SH-SY5Y (cell line): Measurements from ENCODE around the gene CXCL3.

ENCODE experiments used
- GATA2 ChIP-seq: IDR thresholded peaks from 2 replicates; pipeline ENCODE4 v1.6.1; 2011; ENCODE audit warnings: mild to moderate bottlenecking, low read depth, low read length
- GATA3 ChIP-seq: IDR thresholded peaks from 2 replicates; pipeline ENCODE4 v1.6.1; 2011; ENCODE audit warnings: low read depth, mild to moderate bottlenecking, low read length, moderate library complexity

GRCh38 chr4:74047152-74047551 is 8.7 kb upstream of the CXCL3 start:
- TF ChIP-seq GATA3: no peak
- no peak for TF ChIP-seq GATA2
